GM12864 (cell line): ENCODE results near the gene HLA-DQB2.
"Not testable (repeated sequence)": the region's sequence is repeated elsewhere in the genome, so short reads cannot be mapped to it uniquely, and the experiment has no call there.

Experiments
- DNase-seq: peaks from one replicate; pipeline ENCODE4 v3.0.0-alpha.2; 2011; ENCODE audit warnings: low read depth
- H3K4me3 ChIP-seq: 2 replicates; pipeline ENCODE4 v1.5.1; 2011; ENCODE audit warnings: mild to moderate bottlenecking, low read depth, low read length, control low read depth
- CTCF ChIP-seq: IDR thresholded peaks from 2 replicates; pipeline ENCODE4 v1.5.1; 2011; ENCODE audit warnings: low read depth, mild to moderate bottlenecking, moderate library complexity, low read length, control low read depth, inconsistent platforms; ENCODE audit errors: missing control alignments

The HLA-DQB2 gene

DNA sequence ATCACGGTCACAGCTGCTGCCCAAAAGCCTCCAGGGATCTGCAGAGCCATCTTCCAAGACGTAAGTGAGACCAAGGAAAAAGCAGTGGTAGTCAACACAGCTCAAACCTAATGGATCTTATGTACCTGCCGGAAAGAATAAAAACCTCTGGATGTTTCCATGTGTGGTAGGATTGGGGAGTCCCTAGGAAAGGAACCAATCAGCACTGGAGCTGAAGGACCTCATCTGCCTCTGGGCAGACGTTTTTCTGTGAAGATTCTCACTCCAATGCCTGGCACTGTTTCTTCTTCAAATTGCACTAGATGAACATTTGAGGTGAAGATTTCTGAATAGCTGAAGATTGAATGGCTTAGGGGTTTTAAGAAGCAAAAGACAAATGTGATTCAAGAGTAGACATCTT is at the start of gene HLA-DQB2:
Gene HLA-DQB2 (minus strand): TSS at position 112 of the 400 bp plus-strand sequence. CDS start 62 bp downstream, at position 50.
- no peak for TF ChIP-seq CTCF

DNA sequence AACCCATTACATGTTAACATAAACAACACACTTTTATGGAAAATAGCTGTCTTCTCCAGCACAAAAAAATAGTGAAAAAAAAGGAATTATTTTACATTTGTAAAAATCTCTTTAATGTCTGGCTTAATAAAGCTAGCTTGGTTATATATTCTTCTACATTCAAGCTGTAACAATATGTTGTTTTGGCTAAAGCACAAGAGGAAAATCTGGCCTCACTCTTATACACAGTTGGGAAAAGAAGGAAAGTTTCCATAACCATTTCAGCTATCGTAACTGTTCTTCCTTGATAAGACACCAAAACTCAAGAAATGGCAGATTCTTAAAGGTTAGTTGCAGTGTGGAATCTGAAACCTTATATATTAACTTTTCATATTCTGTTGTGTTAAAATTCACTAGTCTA is 45.8 kb upstream of the HLA-DQB2 start:
- TF ChIP-seq CTCF = no peak
- DNase-seq = no peak
- H3K4me3 ChIP-seq = no peak overlapping the region

More for the DNA sequence above, at the start of gene HLA-DQB2:
- peak; percentile 10 for DNase-seq
- no peak within 1 kb of the TSS for H3K4me3 ChIP-seq

- H3K4me3 ChIP-seq = no peak overlapping the region
- TF ChIP-seq CTCF = peak; percentile 20
- no peak for DNase-seq
Observed at GRCh38 chr6:32807020-32807580, 43.8 kb upstream of the HLA-DQB2 start.

- not testable (repeated sequence) for H3K4me3 ChIP-seq, DNase-seq
Observed at GRCh38 chr6:32805404-32805803, 42.1 kb upstream of the HLA-DQB2 start.

GRCh38 chr6:32803416-32803815 is 40.1 kb upstream of the HLA-DQB2 start:
- no peak for DNase-seq
- no peak for TF ChIP-seq CTCF
- H3K4me3 ChIP-seq = no peak overlapping the region

GRCh38 chr6:32799740-32800139 is 36.4 kb upstream of the HLA-DQB2 start:
- no peak for DNase-seq
- H3K4me3 ChIP-seq = no peak overlapping the region
- TF ChIP-seq CTCF = no peak

GRCh38 chr6:32799168-32799567 is 35.8 kb upstream of the HLA-DQB2 start:
- no peak for DNase-seq
- no peak overlapping the region for H3K4me3 ChIP-seq
- no peak for TF ChIP-seq CTCF
